Stimulated activated CD4-positive, alpha-beta T cell treated with anti-CD3 and anti-CD28 coated beads, Interleukin-12 subunit alpha, Interleukin-12 subunit beta, amount 100 ng/mL, for 48 hours (primary cell): Measurements from ENCODE around the gene NUFIP1.
"Not testable (repeated sequence)": the region's sequence is repeated elsewhere in the genome, so short reads cannot be mapped to it uniquely, and the experiment has no call there.

Experiments
- DNase-seq, 3 donors: peaks; one replicate each; pipeline ENCODE4 v3.0.0-alpha.2; 2020; ENCODE audit warnings: low read depth in 2 of 3, low spot score in 1 of 3

NUFIP1 gene

GRCh38 chr13:44989071-44989889 lies at the start of gene NUFIP1, which contains the start of gene GPALPP1:
TSS of gene NUFIP1 (minus strand) at chr13:44989471. CDS start at chr13:44989436, 35 bp downstream.
TSS of gene GPALPP1 (plus strand) at chr13:44989538. CDS start at chr13:44989655, 117 bp downstream.
- peak; percentile 89 to 95 (median 91) for DNase-seq

GRCh38 chr13:45036206-45036605 lies 46.9 kb upstream of the NUFIP1 start:
- DNase-seq: no peak

DNA sequence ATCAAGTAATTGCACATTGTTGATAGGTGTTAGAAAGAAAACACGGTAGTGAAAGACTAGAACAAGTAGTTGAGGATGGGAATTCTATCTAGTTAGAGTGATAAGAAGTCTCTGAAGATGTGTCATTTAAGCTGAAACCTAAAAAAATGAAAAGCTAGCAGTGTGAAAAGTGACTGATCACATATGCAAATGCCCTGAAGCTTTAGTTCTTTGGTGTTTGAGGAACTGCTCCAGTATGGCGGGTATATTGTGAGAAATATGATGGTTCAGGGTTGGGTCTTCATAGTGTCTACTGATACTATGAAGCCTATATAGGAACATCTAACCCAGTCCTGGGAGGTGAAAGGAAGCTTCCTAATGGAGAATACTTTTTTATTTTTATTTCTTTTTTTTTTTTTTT lies 45.1 kb upstream of the NUFIP1 start:
- DNase-seq: no peak

DNA sequence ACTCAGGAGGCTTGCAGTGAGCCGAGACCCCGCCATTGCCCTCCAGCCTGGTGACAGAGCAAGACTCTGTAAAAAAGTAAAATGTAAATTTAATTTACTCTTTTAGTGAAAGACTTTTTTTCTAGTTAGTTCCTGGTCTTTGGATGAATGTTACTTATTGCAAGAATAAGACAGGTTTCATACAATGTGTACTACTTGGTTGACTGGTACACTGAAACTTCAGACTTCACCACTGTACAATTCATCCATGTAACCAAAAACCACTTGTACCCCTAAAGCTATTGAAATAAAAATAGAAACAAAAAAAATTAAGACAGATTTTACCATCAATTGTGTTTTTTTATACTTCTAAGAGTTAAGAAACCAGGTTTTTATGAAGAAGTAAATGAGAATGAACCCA lies 35.6 kb upstream of the NUFIP1 start:
- no peak for DNase-seq

- DNase-seq: no peak
Observed at GRCh38 chr13:45021250-45021649, 32.0 kb upstream of the NUFIP1 start.

DNA sequence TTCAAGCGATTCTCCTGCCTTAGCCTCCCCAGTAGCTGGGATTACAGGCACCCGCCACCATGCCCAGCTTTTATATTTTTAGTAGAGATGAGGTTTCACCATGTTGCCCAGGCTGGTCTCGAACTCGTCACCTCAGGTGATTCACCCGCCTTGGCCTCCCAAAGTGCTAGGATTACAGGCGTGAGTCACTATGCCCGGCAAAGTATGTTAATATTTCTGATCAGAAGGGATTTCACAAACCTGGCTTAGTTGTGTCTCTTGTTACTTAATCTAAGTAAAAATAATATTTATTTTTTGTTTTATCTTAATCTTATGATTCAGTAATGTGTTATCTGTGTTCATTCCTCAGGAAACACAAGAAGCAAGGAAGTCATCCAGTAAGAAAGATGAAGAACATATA lies 30.7 kb upstream of the NUFIP1 start:
- DNase-seq: not testable (repeated sequence)

DNA sequence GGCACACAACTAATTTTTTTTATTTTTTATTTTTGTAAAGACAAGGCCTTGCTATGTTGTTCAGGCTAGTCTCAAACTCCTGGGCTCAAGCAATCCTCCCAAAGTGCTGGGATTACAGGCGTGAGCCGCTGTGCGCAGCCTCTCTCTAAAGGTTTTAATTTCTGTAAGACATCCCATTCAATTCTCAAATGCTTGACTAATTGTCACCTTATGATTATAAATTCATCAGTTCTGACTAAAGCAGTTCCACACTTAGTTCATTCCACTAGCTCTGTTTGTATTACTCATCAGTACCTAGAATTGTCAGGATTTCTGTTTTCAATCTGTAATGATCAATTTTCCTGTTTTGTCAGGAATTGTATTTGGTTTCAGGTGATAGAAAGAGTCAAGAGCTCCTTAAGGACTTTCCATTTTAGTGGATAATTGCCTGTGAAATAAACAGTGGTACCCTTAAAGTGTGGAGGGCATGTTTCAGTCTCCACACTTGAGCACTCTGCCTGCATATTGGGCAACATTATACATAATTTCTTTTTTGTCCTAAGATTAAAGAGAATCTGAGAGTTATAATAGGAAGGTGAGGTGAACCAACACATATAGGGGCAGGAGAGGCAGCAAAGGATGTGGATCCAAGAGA lies 27.6 kb upstream of the NUFIP1 start:
- peak in 1 of 3 donors; percentile 3 for DNase-seq

GRCh38 chr13:45015300-45015699 lies 26.0 kb upstream of the NUFIP1 start:
- DNase-seq: no peak

- DNase-seq: no peak
Observed at GRCh38 chr13:45011198-45011597, 21.9 kb upstream of the NUFIP1 start.

DNA sequence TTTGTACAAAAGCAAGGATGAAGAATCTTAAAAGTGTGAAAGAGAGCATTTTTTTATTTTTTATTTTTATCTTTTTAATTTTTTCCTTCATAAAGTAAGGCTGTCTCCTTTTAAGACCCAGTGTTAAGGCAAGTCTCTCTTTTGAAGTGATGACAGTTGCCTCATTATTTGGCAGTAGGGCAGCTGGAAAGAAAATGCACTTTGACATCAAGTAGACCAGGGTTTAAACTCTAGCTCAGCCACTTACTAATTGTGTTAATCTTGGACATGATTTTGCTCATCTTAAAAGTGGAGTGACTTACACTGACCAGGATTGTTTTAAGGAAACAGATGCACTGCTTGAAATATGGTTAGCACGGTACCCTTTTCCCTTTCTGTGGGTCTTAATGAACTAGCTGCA lies 18.6 kb upstream of the NUFIP1 start:
- no peak for DNase-seq

DNA sequence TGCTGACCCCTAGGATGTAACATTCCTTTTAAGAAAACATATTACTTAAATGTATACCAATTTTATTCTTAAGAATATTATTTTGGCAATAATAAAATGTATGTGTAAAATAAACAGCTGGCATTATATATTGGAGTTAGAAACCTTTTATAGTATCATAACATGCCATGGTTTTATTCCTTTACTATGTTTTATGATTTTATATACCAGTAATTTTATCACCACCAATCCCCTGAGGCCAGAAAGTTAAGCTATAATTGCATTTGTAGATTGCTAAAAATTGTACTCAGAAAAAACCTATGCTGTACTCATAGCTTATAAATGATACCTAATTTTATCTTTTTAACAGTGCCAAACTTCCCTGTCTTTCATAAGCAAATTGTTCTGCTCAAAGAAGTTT lies 18.0 kb upstream of the NUFIP1 start:
- DNase-seq: no peak

DNA sequence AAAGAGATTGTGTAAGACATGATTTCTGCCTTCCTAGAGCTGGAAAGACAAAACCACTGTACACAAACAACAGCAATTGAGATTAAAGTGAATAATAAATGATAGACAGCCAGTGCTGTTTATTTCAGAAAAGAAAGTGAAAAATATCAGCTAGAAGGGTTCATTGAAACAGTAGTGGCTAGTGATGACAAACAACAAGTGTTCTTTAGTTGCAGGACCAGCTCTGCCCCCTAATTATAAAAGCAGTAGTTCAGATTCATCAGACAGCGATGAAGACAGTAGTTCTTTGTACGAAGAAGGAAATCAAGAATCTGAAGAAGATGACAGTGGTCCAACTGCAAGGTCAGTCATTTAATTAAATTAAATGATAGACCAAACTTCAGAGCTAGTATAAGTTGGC lies 14.8 kb upstream of the NUFIP1 start:
- no peak for DNase-seq

GRCh38 chr13:45003417-45003816 lies 14.1 kb upstream of the NUFIP1 start:
- DNase-seq: no peak

DNA sequence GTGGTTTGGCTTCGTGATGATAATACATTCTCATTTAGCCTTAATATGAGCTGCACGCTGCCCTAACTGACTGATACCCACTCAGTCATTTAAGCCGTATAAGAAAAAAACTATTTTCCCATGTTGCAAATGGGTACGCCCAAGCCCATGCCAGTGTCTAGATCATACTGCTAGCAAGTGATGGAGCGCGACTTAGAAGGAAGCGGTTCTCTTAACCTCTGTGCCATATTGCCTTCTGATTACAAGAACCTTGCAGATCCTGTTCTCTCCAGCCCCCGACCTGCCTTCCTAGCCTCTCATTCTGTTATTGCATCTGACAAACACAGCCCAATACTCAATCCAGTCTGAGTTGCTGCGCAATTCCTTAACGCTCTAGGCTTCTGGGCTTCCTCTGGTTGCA lies 670 bp upstream of the NUFIP1 start:
- DNase-seq: no peak

GRCh38 chr13:44978328-44978727 lies 10.9 kb downstream of the NUFIP1 start:
- DNase-seq: no peak

DNA sequence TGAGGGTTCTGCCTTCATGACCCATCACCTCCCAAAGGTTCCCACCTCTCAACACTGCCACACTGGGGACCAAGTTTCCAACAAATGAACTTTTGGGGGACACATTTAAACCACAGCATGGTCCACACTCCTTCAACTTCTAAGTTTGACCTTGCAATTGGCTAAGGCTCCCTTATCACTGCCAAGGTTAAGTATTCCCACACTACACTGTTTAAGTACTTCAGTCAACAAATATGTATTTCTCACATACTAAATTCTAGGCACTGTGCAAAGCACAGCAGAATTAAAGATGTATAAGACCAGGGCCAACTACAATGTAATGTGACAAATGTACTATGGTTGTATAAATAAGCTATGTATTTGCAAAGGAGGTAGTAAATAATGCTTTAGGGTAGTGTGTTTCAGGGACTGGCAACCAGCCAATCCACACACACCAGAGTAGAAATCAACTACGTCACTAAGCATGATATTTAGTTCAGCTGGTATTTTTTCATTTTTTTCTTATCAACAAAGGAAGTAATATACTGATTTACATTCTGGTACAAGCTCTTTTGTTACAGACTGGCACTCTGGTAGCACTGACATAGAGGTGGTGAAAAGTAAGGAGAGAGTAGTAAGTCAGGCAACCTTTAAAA lies 12.2 kb downstream of the NUFIP1 start:
- no peak for DNase-seq

DNA sequence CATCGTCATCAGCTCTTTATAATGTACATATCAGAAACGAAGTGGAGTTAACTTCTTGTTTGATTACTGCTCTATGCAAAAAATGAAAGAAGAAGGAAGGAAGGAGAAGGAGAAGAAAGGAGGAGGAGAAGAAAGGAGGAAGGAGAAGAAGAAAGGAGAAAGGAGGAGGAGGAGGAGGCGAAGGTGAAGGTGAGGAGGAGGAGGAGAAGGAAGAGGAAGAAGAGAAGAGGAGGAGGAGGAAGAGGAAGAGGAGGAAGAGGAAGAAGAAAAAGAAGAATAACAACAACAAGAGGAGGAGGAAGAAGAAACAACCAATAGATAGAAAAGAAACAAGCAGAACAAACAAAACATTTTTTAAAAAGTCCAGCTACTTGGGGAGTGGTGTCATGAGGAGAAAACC lies 13.1 kb downstream of the NUFIP1 start:
- no peak for DNase-seq

DNA sequence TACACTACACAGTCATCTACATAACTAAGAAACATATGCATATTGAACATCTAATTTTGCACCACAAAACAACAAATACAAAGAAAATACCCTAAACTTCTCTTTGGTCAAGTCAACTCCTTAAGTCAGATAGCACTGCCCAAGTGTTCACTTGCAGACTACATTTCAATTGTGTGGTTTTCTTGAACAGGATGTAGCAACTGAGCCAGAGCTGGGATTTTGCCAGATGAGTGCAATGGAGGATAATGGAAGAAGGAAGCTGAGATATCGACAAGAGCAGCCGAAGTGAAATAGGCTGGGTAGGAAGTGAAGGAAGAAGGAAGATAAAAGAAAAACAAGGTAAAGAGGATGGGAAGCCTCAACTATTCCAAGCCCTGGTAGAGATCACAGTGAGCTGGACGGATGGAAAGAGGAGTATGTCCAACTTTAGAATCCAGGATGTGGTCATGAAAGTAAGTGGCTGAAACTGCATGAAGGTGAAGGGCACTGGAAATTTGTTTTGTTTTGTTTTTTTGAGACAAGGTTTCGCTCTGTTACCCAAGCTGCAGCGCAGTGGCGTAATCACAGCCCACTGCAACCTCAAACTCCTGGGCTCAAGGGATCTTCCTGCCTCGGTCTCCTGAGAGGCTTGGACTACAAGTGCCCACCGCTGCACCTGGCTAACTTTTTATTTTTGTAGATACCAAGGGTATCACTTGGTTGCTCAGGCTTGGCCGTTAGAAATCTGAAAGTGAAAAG lies 15.0 kb downstream of the NUFIP1 start:
- DNase-seq: no peak

DNA sequence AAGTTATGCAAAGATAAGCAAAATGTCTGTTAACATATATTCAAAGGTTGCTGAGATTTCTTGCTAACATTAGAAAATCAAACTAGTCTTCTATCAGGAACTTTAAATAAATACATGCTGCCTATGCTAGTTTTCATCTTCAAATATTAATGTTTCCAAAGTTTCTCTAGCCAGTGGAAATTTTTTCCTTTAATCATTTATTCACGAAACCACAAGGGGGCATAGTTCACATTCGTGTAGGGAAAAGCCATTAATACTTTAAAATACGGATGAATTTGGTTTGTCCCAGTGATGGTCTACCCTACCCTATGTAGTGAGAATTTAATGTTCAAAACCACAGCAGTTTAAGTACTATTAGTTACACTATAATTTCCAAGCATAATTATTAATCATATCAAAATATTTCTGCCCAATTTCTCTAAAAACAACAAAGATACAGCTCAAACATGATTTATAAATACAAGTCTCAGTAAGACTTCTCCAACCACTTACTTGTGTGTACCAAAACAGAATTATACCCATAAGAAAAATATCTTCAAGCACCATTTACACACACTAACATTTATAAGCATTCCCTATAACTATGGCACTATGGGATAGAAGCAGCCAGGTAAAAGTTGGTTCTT lies 16.2 kb downstream of the NUFIP1 start:
- DNase-seq: no peak

- no peak for DNase-seq
Observed at GRCh38 chr13:44971656-44972595, 17.3 kb downstream of the NUFIP1 start.
